ENCODE results near the gene RASGRF2.

The RASGRF2 gene

DNA sequence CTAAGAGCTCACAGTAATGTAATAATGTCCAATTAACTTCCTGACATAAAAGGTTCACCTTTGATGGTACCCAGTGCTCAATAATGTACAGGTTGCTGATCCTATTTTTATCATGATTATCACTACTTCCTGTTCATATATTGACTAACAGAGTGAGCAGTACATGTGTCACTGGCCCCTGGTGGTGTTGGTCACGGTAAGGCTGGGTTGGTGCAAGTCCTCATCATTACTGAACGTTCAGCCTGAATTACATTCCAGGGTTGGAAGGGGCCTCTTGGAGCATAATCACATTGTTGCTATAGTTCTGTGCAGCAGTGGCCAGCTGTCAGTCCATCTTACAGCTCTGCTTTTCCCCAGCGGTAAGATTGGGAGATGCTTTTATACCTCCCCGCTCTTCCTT lies 248.7 kb downstream of the RASGRF2 start:
- TF ChIP-seq, protein P1, sequence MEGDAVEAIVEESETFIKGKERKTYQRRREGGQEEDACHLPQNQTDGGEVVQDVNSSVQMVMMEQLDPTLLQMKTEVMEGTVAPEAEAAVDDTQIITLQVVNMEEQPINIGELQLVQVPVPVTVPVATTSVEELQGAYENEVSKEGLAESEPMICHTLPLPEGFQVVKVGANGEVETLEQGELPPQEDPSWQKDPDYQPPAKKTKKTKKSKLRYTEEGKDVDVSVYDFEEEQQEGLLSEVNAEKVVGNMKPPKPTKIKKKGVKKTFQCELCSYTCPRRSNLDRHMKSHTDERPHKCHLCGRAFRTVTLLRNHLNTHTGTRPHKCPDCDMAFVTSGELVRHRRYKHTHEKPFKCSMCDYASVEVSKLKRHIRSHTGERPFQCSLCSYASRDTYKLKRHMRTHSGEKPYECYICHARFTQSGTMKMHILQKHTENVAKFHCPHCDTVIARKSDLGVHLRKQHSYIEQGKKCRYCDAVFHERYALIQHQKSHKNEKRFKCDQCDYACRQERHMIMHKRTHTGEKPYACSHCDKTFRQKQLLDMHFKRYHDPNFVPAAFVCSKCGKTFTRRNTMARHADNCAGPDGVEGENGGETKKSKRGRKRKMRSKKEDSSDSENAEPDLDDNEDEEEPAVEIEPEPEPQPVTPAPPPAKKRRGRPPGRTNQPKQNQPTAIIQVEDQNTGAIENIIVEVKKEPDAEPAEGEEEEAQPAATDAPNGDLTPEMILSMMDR (IDR thresholded peaks at IDR 0.05; ENCODE audit: low read depth, low read length, missing control alignments), result no peak
- DNase-seq (ENCODE audit: low read depth), result no peak
- H3K4me3 ChIP-seq (ENCODE audit: low read depth, low read length), result no peak overlapping the region

DNA sequence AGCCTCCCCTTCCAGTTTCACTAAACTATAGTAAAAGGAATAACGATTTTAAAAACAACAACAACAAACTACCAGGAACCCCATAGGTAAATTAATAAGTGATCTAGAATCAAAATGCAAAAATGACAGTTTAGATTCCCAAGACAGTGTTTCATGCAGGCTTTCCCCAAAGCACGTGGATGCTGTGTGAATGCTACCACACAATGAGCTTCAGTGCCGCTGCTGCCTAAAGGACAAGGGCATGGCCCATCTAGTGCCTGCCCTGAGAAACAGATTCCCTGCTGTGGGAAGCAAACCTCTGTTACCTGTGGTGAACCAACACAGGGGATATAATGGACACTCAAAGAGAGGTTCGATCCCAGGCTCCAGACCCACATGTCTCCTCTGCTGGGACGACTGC lies 249.2 kb downstream of the RASGRF2 start:
- DNase-seq (ENCODE audit: low read depth), result no peak
- TF ChIP-seq, protein P1 (IDR thresholded peaks at IDR 0.05; ENCODE audit: low read depth, low read length, missing control alignments), result no peak

DNA sequence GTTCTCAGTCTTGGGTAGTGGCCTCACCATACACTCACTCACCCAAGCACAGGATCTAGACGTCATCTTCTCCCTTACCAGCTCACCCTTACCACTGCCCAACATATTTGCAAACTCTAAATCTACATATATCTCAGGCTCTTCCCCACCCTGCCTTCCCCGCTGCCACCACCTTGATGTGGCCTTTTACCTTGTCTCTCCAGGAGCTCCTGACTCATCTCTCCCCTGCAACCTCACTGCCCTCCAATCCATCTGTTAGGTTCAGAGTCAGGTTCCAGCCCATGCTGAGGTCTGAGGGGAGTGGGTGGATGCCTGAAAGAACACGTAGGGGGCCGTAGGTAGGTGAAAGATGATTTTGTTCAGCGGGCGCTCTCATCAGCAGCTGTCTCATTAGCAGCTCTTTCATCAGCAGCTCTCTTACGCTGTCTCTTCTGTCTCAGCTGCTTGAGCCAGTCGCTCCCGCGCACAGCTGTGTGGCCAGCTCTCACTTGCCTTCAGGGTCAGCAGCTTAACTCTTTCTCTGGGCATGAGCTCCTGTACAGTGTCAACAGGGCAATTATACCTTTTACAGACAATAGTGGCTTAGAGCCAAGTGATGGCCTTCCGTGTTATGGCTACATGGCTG lies 249.8 kb downstream of the RASGRF2 start:
- H3K4me3 ChIP-seq (ENCODE audit: low read depth, low read length), result no peak overlapping the region
- TF ChIP-seq, protein P1 (IDR thresholded peaks at IDR 0.05; ENCODE audit: low read depth, low read length, missing control alignments), result no peak
- DNase-seq (ENCODE audit: low read depth), result no peak

More for the DNA sequence above, 249.2 kb downstream of the RASGRF2 start:
- no peak overlapping the region for H3K4me3 ChIP-seq (ENCODE audit: low read depth, low read length)

DNA sequence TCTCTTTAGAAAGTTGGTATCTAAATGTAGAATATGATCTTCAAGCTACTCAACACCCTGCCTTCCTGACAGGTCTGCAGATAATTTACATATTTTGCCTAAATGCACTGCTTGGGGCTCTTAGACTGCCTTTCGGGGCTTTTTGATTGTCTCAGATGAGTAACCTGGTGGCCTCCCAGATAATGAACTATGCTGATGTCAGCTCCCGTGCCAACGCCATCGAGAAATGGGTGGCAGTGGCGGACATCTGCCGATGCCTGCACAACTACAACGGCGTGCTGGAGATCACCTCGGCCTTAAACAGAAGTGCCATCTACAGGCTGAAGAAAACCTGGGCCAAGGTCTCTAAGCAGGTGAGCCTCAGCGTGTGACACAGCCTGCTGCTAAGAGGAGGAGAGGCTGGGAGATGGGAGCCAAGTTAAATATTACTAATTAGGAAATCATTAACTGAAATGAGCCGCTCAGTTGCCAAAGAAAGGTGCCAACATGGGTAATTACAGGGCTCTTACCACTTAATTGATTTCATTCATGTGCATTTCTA lies 252.1 kb downstream of the RASGRF2 start:
- no peak overlapping the region for H3K4me3 ChIP-seq (ENCODE audit: low read depth, low read length)
- TF ChIP-seq, protein P1 (IDR thresholded peaks at IDR 0.05; ENCODE audit: low read depth, low read length, missing control alignments), result peak; percentile 22
- DNase-seq (ENCODE audit: low read depth), result no peak

DNA sequence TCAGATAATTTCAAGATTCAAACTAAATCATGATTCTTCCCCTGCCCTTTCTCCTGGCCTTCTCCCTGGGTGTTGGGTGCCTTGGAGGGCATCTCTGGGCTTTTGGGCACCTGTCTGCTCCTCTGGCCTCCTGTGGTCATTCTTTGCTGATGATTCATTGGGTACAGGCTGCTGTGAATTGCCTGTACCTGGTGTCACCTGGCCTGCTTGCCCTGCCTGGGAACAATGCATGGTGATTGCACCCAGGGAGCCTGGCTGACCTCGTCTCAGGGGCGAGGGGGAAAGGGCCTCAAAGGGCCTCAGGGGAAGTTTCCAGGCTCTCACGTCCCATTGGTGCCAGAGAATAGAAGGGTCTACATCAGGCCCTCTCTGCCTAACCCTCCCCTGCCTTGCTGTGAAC lies 252.9 kb downstream of the RASGRF2 start:
- TF ChIP-seq, protein P1 (IDR thresholded peaks at IDR 0.05; ENCODE audit: low read depth, low read length, missing control alignments), result no peak
- H3K4me3 ChIP-seq (ENCODE audit: low read depth, low read length), result no peak overlapping the region
- DNase-seq (ENCODE audit: low read depth), result no peak

DNA sequence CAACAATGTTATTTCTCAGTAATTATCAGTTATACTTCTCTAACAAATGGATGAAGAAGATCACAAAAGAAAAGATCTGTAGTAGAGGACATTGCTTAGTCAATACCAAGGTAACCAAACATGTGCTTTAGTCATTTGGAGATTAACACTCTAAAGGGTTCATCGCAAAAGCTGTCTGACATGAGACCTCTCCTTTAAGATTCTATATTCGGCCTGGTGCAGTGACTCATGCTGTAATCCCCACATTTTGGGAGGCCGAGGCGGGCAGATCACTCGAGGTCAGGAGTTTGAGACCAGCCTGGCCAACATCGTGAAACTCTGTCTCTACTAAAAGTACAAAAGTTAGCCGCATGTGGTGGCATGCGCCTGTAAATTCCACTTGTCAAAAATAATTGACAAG lies 254.7 kb downstream of the RASGRF2 start:
- no peak for DNase-seq (ENCODE audit: low read depth)
- TF ChIP-seq, protein P1 (IDR thresholded peaks at IDR 0.05; ENCODE audit: low read depth, low read length, missing control alignments), result no peak
- H3K4me3 ChIP-seq (ENCODE audit: low read depth, low read length), result no peak overlapping the region

DNA sequence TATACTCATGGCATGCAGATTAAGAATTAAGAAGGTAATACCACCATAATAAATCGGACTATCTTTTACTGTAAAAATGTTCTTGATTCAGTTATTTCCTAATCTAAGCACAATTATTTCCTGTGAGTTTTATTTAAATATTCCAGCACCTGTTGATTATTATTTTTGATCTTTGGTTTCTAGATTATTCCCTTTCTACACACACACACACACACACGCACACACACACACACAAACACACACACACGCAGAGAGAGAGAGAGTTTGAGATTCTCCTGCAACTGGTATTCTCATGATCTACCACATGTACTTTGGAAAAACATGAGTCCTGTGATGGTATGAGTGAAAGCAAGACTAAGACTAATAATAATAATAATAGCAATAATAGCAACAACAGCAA lies 256.0 kb downstream of the RASGRF2 start:
- TF ChIP-seq, protein P1 (IDR thresholded peaks at IDR 0.05; ENCODE audit: low read depth, low read length, missing control alignments), result no peak
- no peak for DNase-seq (ENCODE audit: low read depth)

More for the DNA sequence above, 256.0 kb downstream of the RASGRF2 start:
- no peak overlapping the region for H3K4me3 ChIP-seq (ENCODE audit: low read depth, low read length)
